Middle frontal gyrus (tissue), 1 donor: ENCODE results near the gene SH3GLB2.
A peak's percentile ranks its signal among the peaks of the same experiment; 100 is the strongest.

ENCODE experiments used
- DNase-seq: peaks from one replicate; pipeline ENCODE4 v3.0.0-alpha.2; 2015; ENCODE audit warnings: low spot score; ENCODE audit errors: extremely low spot score

Gene SH3GLB2

DNA sequence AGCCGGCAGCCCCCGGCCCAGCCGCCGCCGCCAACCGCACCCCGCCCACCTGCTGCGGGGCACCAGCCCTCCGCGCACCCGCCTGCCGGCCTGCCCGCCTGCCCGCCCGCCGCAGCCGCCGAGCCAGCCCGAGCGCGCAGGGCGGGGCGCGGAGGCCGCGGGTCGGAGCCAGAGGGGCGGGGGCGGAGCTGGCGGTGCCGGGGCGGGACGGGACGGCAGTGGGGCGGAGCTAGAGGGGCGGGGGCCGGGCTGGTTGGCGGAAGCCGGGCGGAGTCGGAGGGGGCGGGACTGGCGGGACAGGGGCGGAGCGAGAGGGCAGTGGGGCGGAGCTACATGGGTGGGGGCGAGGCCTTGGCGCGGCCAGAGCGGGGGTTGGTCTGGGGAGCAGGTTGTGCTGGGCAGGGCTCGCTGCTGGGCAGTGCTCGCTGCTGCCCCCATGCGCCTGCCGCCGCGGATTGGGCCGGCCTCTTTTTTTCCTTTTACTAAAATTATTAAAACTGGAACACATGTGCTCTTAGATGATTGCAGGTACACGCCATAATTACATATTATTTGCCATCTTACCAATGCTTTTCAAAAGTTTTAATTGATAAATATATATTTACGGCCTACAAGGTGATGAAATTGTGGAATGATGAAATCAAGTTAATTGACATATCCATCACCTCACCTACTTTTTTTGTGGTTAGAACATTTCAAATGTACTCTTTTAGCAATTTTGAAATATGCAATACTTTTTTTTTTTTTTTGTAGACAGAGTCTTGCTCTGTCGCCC is at the start of gene SH3GLB2:
TSS of gene SH3GLB2 (minus strand) at position 140 of the 775 bp plus-strand sequence. CDS start 177 bp downstream, outside the sequence.
- peak; percentile 84 for DNase-seq

DNA sequence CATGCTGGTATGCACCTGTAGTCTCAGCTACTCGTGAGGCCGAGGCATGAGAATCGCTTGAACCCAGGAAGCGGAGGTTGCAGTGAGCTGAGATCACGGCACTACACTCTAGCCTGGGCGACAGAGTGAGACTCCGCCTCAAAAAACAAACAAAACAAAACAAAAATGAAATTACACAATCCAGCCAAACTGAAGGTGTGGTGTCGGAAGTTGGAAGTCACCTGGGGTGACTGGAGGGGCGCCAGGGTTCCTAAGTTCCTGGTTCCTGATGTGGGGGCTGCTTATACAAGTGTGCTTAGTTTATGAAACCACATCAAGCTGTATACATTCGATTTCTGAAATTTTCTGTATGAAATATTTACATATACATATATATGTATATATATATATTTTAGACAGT is 49.1 kb upstream of the SH3GLB2 start:
- DNase-seq = no peak

DNA sequence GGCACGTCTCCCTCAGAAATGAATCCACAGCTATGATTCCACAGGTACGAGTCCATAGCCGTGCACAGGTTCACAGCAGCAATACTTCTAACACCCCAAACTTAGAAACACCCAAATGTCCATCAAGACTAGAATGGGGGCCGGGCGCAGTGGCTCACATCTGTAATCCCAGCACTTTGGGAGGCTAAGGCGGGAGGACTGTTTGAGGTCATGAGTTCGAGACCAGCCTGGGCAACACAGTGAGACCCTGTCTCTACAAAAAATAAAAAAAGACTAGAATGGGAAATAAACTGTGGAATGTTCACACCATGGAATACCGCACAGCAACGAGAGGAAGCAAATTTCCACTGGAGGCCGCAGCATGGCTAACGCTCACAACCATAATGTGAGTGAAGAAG is 48.5 kb upstream of the SH3GLB2 start:
- DNase-seq = no peak

DNA sequence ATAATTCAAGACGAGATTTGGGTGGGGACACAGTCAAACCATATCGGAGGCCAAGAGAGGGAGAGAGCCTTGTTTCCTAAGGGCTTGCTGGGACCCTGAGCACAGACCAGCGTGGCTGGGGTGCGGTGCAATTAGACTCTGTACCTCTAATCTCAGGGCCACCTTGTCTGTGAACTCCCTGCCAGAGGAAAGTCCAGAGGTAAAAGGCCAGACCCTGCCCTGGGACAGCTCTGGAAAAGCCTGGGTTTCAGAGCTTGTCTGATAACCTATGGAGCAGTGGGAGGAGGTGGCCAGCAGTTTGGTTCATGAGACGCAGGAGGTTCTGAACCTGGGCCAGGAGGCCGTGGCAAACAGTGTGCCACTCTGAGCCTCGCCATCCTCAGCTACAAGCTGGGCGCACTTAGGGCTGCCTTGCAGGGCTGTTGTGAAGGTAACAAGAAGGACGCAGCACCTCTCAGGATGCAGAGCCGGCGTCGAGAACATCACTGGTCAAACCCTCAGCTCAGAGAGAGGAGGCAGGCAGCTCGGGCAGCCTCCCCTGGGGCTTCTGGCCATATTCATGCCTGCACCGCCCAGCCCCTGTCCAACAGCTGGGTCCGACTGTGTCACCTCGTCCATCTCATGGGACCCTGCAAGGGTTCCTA is 48.0 kb upstream of the SH3GLB2 start:
- no peak for DNase-seq

DNA sequence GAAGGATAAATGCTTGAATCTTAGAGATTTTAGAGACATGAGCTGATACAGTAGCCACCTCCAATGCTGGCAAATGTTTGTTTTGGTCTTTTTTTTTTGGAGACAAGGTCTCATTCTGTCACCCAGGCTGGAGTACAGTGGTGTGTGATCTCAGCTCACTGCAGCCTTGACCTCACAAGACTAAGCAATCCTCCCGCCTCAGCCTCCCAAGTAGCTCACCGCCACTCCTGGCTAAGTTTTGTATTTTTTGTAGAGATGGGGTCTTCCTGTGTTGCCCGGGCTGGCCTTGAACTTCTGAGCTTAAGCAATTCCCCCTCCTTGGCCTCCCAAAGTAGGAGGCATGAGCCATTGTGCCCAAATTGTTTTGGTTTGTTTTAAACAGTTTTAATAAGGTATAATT is 46.0 kb upstream of the SH3GLB2 start:
- no peak for DNase-seq

DNA sequence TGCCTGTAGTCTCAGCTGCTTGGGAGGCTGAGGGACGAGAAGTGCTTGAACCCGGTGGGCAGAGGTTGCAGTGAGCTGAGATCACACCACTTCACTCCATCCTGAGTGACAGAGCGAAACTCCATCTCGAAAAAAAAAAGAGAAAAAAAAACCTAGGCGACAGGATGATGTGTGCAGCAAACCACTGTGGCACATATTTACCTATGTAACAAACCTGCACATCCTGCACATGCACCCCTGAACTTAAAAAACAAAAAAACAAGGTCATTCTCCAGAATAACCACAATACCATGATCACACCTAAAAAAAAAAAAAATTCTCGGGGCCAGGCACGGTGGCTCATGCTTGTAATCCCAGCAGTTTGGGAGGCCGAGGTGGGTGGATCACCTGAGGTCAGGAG is 45.3 kb upstream of the SH3GLB2 start:
- no peak for DNase-seq

DNA sequence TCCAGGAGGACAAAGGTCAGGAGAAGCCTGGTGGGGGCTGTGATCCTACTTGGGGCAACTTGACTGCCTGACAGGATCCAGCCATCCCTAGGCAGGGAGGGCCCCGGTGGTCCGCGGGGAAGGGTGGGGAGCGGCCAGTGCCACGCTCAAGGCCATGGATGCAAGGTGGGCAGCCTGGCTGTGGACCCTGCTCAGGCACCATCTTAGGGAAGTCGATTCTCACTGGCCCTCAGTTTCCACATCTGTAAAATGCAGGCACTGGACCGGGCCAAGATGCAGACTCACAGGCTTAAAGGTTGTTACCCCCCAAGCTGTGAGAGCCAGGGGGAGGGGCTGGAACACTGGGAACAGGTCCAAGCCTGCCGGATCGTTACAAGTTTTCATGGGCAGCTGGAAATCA is 44.0 kb upstream of the SH3GLB2 start:
- no peak for DNase-seq

DNA sequence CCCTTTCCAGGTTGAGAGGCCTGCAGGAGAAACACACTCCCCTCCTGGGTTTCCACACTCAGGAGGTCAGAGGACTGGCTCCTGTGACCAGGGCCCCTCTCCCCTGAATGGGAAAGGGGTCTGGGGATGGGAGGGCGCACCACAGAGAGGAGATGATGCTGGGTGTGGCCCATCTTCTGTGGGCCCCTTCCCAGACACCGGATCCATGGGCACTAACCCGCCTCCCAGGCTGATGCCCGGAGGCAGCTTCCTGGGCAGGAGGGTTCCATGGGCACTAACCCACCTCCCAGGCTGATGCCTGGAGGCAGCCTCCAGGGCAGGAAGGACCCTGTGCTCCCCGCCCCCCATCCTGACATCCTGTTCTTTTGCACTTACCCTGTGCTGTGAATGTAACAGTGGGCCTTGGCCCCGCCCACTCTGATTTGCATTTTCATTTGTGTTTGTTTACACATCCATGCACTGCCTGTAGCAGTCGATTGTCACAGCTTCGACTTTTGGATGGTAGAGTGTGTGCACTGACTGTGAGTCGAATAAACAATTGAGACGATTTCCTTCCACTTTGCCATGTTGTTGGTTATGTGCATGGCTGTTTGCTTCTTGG is 43.5 kb upstream of the SH3GLB2 start:
- no peak for DNase-seq

DNA sequence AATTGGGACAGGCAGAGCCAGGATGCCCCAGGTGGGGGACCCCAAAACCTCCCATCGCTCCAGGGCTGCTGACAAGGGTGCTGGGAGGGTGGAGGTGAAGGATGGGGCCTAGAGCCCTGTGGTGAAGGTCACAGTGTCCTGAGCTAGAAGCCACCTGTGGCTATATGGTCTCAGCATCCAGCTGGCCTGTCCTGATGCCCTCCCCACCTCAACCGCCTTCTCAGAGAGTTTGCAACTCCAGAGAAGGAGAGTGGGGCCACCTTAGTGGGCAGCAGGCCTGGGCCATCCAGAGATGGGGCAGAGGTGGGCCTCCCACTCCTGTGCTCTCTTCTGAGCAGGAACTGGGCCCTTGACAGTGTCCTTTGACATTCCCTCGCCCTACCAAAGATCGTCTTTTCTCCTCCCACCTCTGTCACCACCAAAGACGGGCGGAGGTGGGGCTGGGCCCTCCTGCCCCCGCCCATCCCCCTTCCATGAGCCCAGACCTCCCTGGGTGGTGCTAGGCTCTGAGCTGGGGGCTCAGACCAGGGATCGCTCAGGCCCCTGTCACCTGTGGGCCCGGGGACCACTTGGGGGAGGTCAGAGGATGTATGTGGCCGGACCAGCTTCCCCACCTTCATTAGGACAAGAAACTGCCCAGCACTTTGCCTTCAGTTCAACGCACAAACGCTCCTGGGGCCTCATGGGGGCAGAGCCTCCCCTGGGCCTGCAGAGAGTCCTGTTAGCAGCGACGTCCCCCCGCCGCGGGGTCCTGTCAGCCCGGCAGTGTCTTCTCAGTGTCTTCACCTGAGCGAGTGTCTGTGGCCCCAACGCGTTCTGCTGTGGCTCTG is 42.8 kb upstream of the SH3GLB2 start:
- no peak for DNase-seq

DNA sequence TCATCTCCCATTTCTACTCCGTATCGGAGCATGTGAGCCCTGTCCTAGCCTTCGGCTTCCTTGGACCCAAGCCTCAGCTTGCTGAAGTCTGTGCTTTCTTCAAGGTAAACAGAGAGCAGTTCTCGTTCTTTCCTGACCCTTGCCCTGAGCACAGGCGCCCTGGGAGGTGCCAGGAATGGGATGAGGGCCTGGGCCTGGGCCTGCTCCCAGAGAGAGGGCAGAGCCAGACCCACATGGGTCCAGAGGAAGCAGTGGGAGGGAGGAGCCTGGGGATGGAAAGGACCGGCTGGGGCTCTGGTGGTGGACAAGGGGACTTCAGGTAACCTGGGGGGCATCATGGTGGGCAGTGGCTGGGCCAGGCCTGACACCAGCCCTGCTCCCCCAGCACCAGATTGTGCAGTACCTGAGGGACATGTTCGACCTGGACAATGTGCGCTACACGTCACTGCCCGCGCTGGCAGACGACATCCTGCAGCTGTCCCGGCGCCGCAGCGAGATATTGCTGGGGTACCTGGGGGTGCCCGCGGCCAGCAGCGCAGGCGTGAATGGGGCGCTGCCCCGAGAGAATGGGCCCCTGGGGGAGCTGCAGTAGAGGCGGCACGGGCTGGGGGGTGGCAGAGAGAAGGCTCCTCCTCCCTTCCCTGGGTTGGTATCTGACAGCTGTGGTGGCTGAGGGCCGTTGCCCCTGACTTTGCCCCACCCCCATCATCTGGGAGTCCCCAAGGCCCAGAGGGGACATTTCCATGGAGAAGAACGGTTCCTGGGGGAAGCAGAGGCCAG is 41.9 kb upstream of the SH3GLB2 start:
- DNase-seq = no peak

DNA sequence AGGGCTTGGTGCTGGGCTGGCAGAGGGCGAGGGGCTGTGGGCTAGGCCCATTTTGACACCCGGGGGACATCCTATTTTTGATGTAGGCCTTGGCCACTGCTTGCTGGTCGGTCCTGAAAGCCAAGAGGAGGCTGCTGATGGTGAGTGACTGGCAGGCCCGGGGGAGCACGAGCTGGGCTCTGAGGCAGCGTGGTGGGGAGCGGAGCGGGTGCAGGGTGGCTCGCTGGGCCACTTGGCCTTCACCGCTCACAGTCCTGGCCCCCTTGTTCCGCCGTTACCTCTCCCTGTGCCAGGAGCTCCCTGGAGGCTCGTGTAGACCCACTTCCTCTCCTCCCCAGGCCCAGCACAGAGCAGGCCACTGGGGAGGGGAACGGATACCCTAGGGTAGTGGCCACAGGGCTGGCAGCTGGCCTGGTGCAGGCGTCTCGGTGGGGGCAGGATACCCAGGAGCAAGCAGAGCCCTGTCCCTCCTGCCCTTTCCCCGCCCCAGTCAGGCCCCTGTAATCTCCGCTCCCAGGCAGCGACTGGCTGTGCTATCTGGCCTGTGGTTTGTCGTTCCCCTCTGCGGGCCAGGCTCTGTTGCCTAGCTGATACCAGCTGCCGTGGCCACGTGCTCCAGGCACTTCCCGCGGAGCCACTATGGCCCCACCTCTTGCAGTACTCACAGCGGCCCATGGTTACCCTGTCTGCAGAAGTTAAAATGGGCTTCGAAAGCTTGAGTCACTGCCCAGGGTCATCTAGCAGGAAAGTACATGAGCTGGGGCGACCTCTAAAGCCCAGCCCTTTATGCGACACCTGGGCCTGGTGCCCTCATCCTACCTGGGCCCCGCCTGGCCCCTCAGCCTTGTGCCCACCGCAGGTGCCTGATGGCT is 41.1 kb upstream of the SH3GLB2 start:
- DNase-seq = no peak

DNA sequence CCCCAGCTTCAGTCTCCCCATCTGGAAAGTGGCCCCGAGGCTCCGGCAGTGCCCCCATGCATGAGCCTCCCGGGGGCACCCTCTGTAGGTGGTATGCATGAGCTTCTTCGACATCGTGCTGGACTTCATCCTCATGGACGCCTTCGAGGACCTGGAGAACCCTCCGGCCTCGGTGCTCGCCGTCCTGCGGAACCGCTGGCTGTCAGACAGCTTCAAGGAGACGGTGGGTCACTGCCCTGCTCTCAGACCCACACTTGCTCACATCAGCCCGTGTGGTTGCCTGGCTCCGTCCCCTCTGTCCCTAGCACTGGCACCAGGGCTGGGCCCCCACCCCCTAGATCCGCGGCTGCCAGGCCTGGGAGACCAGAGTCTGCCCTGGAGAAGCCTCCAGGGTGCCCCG is 40.0 kb upstream of the SH3GLB2 start:
- no peak for DNase-seq

DNA sequence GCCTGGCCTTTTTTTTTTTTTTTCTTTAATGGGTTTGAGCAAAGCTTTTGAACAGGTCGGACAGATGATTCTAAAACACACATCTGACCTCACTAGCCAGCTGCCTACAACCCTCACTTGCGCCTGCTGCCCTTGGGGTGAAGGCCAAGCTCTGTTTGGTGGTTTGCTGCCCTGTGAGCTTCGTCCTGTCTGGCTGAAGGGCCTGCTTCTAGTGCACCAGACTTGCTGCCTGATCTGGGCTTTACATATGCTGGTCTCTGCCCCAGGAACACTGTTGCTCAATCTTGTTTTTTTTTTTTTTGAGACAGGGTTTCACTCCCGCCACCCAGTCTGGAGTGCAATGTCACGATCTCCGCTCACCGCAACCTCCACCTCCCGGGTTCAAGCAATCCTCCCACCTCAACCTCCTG is 36.4 kb upstream of the SH3GLB2 start:
- DNase-seq = no peak

DNA sequence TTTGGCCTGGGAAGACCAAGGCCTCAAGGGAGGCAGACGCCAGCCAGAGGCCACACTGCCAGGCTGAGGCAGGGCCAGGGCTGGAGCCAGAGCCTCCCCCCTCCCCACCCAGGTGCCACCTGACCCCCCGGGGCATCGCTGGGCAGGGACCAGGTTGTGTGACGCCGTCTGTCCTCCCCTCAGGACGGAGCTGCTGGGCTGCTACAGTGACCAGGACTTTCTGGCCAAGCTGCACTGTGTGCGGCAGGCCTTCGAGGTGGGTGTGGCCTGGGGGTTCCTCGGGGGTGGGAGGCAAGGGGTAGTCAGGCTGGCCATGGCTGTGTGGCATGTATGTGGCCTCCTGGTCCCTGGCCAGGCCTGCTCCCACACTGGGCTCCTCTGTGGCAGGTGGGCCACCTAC is 34.9 kb upstream of the SH3GLB2 start:
- no peak for DNase-seq

DNA sequence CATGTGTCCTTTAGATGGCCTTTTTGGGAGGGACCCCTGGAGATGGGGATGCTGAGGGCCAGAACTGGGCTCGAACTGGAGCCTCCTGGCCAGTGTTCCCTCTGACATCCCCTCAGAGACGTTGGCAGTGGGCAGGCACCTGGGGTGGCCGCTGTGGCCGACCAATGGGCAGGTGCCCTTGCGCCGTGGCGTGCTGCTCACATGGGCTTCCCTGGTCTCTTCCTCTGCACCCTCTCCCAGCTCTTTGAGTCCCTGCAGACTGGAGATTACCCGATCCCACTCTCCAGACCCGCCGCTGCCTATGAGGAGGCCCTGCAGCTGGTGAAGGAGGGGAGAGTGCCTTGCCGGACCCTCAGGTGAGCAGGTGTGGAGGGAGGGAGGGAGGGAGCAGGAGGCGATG is 32.9 kb upstream of the SH3GLB2 start:
- DNase-seq = no peak

DNA sequence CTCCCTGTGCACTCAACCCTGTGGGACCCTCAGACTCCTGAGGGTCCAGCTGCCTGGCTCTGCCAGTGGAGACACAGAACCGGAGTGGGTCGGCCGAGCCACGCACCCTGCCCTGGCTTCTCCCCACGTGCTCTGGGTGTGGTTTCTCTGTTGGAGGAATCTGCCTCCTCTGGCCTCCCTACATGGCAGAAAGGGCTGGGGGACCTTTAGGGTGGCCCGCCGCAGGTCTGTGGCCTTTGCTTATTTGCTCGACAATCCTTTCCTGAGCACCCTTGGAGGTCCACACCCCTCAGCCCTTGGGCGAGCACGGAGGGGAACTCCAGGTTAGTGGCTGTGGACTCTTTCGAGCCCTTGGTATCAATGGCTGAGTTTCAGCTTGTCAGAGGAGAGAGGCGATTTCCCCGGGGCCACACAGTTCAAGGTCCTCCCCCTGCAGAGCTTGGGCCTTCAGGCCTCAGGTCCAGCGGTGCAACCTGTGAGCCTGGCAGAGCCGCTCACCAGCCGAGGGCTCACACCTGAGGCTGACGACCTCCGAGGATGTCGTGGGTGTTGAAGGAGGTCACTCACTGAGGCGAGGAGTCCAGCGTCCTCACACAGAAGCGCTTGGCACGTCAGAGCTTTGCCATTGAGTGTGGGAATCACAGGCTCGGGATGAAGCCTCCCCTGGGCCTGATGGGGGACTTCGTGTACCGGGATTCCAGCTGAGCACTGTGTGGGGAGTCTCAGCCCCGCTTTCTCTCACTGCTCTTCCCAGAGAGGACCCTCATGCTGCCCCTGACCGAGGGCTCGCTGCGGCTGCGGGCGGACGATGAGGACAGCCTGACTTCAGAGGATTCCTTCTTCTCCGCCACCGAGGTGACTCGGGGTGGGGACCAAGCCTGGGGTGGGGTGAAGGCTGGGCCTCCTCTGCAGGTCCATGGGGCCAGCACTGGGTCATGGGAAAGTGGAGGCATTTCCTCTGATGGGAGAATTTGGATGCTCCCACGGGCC is 32.0 kb upstream of the SH3GLB2 start:
- DNase-seq = no peak

DNA sequence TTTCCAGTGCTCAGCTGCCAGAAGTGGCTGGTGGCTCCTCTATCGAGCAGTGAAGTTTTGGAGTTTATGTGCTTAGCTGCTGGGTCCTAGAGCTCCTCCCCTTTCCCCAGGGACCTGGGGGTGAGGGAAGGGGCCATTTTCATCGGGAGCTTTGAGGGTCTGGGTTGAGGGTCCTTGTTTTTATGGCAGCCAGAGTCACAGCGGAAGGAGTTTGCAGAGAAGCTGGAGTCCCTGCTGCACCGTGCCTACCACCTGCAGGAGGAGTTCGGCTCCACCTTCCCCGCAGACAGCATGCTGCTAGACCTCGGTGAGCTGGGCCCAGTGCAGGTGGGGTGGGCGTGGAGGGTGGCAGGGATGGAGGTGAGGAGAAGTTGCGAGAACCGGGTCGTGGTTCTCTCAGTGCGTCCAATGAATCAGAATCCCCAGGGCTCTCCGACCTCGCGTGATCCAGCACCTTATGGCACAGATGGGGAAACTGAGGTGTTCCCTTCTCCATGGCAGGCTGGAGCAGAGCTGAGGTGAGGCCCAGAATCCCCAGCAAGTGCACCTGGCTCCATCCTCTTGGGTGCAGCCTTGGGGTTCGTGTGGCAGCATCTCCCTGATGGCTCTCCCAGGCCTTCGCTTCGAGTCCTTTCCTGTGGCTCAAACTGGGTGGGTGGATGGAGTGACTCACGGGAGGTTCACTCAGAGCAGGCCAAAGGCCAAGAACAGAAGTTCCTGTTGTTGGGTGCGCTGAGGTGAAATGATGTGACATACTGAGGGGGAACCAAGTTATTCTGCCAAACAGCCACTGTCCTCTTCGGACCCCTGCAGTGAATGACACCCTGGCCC is 31.0 kb upstream of the SH3GLB2 start:
- DNase-seq = no peak
